Stimulated activated effector memory CD8-positive, alpha-beta T cell treated with anti-CD3 and anti-CD28 coated beads, Interleukin-12 subunit alpha, Interleukin-12 subunit beta, amount 100 ng/mL, for 72 hours (primary cell): ENCODE measurements around the gene AP3B1.
"Not testable (repeated sequence)": the region's sequence is repeated elsewhere in the genome, so short reads cannot be mapped to it uniquely, and the experiment has no call there.

ENCODE experiments used
- ATAC-seq: fragments of 150-1000 bp; cut with Tn5 transposase; 2 replicates; pipeline ENCODE4 v1.10.0; 2021
- DNase-seq, 2 donors: peaks; one replicate each; pipeline ENCODE4 v3.0.0; 2021 to 2022; ENCODE audit warnings: low spot score in 2 of 2
- H3K27ac Mint-ChIP-seq: one replicate; pipeline ENCODE4 v1.8.0; 2022; ENCODE audit warnings: mild to moderate bottlenecking, mixed read lengths
- H3K36me3 Mint-ChIP-seq: one replicate; pipeline ENCODE4 v1.8.0; 2022; ENCODE audit warnings: mild to moderate bottlenecking, mixed read lengths
- H3K4me1 Mint-ChIP-seq: one replicate; pipeline ENCODE4 v1.8.0; 2022; ENCODE audit warnings: mixed read lengths
- H3K4me3 Mint-ChIP-seq: one replicate; pipeline ENCODE4 v1.8.0; 2022; ENCODE audit warnings: mild to moderate bottlenecking, mixed read lengths
- H3K9me3 Mint-ChIP-seq: one replicate; pipeline ENCODE4 v1.8.0; 2022; ENCODE audit warnings: mixed read lengths

AP3B1 gene

DNA sequence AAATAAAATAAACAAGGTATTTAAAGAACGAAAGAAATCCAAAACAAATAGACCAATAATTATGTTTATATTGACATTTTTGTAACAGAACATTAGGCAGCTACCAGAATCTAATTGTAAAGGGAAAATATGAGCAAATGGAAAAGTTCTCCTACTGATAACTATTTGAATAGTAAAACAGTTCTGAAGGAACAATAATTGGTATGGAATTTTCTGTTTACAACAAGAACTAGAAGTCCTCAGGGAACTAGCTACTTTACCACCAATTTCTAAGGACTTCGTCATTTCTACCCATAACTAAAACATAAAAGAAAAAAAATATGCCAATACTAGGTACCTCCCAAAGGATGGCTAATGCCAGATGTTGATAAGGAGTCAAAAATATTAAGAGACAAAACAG is 58.5 kb downstream of the AP3B1 start:
- no peak for ATAC-seq
- no peak overlapping the region for H3K27ac Mint-ChIP-seq
- no peak overlapping the region for H3K4me3 Mint-ChIP-seq

DNA sequence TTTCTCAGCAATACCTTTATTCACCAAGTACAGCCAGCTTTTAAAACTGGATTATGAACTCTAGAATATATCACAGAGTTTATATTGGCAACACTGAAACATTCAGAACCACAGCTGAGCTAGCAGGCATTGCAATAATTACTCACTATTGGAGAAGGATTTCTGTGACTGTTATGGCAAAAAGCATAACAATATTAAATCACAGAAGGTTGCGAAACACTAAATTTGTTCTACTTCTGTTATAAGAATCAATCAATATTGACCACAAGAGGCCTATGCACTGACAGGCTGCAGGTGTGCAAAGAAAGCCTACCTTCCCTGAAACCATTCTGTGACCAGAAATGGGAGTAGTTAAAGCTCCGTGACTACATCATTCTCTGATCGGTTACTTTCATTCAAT is 59.2 kb downstream of the AP3B1 start:
- DNase-seq, result no peak

More for the DNA sequence above, 58.5 kb downstream of the AP3B1 start:
- no peak for DNase-seq
- H3K36me3 Mint-ChIP-seq, result peaks cover 17% of the 10 kb centered on the region
- H3K9me3 Mint-ChIP-seq, result no peaks in the 10 kb centered on the region
- H3K4me1 Mint-ChIP-seq, result no peaks in the 10 kb centered on the region

DNA sequence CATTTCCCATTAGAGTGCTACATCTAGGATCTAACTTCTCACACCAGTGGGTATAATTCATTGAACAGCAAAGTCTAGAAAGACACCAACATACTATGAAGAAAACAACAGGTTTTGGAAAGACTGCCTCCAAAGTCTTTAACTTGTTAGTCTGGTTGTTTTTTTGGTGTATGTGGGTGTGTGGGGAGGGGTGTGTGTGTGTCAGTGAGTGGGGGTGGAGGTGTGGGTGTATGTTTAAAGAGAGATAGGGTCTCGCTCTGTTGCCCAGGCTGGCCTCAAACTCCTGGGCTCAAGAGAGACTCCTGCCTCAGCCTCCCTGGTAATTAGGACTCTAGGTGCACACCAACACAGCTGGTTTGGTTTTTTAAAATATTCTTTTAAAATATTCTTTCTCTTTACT is 59.7 kb downstream of the AP3B1 start:
- H3K27ac Mint-ChIP-seq, result no peak overlapping the region
- no peaks in the 10 kb centered on the region for H3K9me3 Mint-ChIP-seq
- H3K4me3 Mint-ChIP-seq, result no peak overlapping the region
- H3K36me3 Mint-ChIP-seq, result peaks cover 12% of the 10 kb centered on the region
- no peaks in the 10 kb centered on the region for H3K4me1 Mint-ChIP-seq
- DNase-seq (no peak), ATAC-seq (no peak)

More for the DNA sequence above, 59.2 kb downstream of the AP3B1 start:
- no peaks in the 10 kb centered on the region for H3K4me1 Mint-ChIP-seq
- no peak for ATAC-seq
- no peak overlapping the region for H3K4me3 Mint-ChIP-seq
- H3K36me3 Mint-ChIP-seq, result peaks cover 17% of the 10 kb centered on the region
- no peaks in the 10 kb centered on the region for H3K9me3 Mint-ChIP-seq
- H3K27ac Mint-ChIP-seq, result no peak overlapping the region

GRCh38 chr5:78232163-78232562 is 62.3 kb downstream of the AP3B1 start:
- Mint-ChIP-seq H3K9me3 (no peaks in the 10 kb centered on the region), H3K27ac (no peak overlapping the region), H3K4me1 (no peaks in the 10 kb centered on the region), H3K36me3 (no peaks in the 10 kb centered on the region), H3K4me3 (no peak overlapping the region)
- ATAC-seq, result no peak
- no peak for DNase-seq

DNA sequence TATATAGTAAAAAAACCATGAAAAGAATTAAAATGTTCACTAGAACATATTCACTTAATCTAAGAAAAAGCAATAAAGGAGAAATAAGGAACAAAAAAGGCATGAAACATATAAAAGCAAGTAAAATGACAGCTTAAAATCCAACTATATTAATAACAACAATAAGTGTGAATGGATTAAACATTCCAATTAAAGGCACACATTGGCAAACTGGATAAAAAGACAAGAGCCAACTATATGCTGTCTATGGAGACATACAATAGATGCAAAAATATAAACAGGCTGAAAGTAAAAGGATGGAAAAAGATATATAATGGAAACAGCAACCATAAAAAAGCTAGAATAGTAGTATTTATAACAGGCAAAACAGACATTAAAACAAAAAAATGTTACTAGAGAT is 70.1 kb downstream of the AP3B1 start:
- H3K9me3 Mint-ChIP-seq, result no peaks in the 10 kb centered on the region
- ATAC-seq, result no peak
- no peak overlapping the region for H3K27ac Mint-ChIP-seq
- H3K36me3 Mint-ChIP-seq, result peaks cover 48% of the 10 kb centered on the region
- peaks cover 5% of the 10 kb centered on the region for H3K4me1 Mint-ChIP-seq
- no peak for DNase-seq
- no peak overlapping the region for H3K4me3 Mint-ChIP-seq

DNA sequence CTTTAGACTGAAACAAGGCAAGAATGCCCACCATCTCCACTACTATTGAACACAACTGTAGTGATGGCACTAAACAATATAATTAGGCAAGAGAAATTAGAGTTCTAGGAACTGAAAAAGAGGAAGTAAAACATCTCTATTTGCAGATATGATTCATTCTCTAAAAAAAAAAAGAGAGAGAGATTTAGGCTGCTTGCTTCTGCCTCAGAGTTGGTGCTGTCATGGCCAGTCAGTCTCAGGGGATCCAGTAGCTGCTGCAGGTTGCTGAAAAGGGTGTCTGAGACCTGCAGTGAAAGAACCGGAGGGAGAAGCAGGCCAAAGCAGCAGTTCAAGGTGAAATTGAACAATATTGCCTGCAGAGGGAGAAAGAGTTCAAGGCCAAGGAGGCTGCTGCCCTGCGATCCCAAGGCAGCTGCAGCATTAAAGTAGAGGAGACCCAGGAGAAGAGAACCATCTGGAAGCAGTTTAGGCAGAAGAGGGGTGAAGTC is 72.5 kb downstream of the AP3B1 start:
- no peak for DNase-seq
- ATAC-seq, result peak; percentile 36
- Mint-ChIP-seq H3K4me1 (peaks cover 5% of the 10 kb centered on the region), H3K27ac (peak overlapping the region; percentile 60), H3K36me3 (peaks cover 55% of the 10 kb centered on the region), H3K4me3 (no peak overlapping the region), H3K9me3 (no peaks in the 10 kb centered on the region)

DNA sequence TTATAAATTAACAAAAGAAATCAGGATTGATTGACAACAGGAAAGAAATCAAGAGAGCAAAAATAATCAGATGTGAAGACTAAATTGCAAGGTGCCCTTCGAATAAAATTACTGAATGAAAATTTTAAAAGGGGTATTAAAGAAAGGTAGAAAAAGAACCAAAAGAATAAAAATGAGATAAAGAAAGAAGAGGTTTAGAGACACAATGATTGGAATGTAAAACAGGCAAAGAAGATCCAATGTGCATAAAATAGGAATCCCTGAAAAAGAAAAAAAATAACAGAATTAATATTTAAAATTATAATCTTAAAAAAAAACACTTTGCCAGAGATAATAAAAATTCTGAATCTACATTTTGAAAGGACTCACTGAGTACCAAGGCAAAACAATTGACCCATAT is 73.0 kb downstream of the AP3B1 start:
- ATAC-seq (no peak), DNase-seq (no peak)
- Mint-ChIP-seq H3K4me1 (peaks cover 5% of the 10 kb centered on the region), H3K36me3 (peaks cover 52% of the 10 kb centered on the region), H3K9me3 (no peaks in the 10 kb centered on the region), H3K27ac (peak overlapping the region; percentile 60), H3K4me3 (no peak overlapping the region)

DNA sequence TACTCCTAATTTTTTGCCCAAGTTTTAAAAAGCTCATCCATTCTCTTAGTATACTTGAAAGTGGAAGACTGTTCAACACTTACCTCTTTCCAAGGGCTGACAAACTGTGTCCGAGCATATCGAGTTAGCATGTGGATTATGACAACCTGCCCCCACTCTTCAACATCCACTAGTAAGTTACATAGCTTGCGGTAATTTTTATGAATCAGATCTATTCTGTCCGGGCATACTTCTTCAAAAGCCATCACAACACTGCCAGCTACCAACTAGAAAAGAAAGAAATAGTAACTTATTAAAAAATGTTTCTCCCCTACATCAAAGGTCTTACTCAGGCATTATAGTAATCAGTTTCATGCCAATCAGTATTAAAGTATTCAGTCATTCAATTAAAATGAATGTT is 78.5 kb downstream of the AP3B1 start:
- no peak overlapping the region for H3K27ac Mint-ChIP-seq
- peaks cover 51% of the 10 kb centered on the region for H3K36me3 Mint-ChIP-seq
- no peaks in the 10 kb centered on the region for H3K9me3 Mint-ChIP-seq
- no peak overlapping the region for H3K4me3 Mint-ChIP-seq
- DNase-seq (no peak), ATAC-seq (no peak)
- no peaks in the 10 kb centered on the region for H3K4me1 Mint-ChIP-seq

DNA sequence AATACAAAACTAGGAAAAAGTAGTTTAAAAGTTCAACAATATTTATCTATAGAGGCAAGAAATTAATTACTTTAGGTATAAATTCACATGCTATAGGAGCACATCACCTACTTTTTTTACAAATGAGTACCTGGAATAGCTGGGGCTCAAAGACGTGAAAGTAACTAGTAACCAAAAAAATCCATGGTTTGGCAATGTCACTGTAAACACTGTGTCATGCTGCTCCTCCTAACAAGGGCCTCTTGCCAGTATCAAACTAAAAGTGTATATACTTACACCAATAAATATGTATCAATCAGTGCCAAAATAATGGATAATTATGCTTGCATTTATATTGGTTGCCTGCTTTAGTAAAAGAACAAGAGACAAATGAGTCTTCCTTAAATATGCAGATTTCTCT is 78.9 kb downstream of the AP3B1 start:
- Mint-ChIP-seq H3K9me3 (no peaks in the 10 kb centered on the region), H3K4me1 (no peaks in the 10 kb centered on the region), H3K36me3 (peaks cover 47% of the 10 kb centered on the region), H3K27ac (no peak overlapping the region), H3K4me3 (no peak overlapping the region)
- DNase-seq, result no peak
- no peak for ATAC-seq

GRCh38 chr5:78213799-78214198 is 80.7 kb downstream of the AP3B1 start:
- Mint-ChIP-seq H3K4me3 (no peak overlapping the region), H3K9me3 (no peaks in the 10 kb centered on the region)

DNA sequence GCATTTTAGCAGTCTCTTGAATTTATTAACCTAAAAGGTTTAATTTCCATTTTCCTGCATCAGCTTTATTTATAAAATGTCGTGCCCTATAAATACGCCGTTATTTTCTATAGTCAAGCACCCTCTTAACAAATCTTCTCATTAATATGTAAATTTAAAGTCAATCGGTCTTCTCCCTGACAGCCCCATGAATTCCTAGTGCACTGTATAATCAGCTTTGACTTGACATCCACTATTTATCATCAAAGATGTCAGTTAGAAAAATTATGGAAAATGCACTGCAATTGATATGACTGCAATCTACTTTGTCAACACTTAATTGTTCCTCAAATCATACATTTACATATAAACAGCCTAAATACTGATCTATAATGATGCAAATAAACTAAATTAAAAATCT is 83.4 kb downstream of the AP3B1 start:
- H3K4me3 Mint-ChIP-seq, result no peak overlapping the region
- DNase-seq (no peak), ATAC-seq (no peak)
- H3K9me3 Mint-ChIP-seq, result no peaks in the 10 kb centered on the region
- H3K36me3 Mint-ChIP-seq, result peaks cover 43% of the 10 kb centered on the region
- no peak overlapping the region for H3K27ac Mint-ChIP-seq
- H3K4me1 Mint-ChIP-seq, result no peaks in the 10 kb centered on the region

More at GRCh38 chr5:78213799-78214198, 80.7 kb downstream of the AP3B1 start:
- Mint-ChIP-seq H3K4me1 (no peaks in the 10 kb centered on the region), H3K27ac (no peak overlapping the region), H3K36me3 (peaks cover 34% of the 10 kb centered on the region)
- ATAC-seq (no peak), DNase-seq (no peak)

DNA sequence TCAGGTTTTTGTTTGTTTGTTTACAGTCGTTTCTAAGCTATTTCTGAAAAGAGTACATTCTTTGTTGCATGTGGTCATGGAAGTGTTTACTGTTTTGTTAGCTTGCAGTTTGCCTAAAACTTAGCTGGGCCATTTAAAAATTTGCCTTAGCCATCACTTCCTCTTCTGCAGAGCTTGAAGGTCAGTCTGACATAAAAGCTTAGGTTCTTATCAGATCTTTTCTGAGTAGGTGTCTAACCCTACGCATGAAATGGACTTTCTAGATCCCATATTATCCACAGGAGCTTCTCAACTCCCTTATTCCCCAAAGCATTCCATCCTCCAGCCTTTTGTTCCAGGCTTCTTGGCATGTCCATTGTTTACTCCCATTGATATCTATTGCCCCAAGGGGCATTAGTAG is 90.3 kb downstream of the AP3B1 start:
- Mint-ChIP-seq H3K4me1 (no peaks in the 10 kb centered on the region), H3K27ac (no peak overlapping the region), H3K36me3 (peaks cover 33% of the 10 kb centered on the region), H3K4me3 (no peak overlapping the region), H3K9me3 (no peaks in the 10 kb centered on the region)
- DNase-seq, result no peak
- ATAC-seq, result no peak

DNA sequence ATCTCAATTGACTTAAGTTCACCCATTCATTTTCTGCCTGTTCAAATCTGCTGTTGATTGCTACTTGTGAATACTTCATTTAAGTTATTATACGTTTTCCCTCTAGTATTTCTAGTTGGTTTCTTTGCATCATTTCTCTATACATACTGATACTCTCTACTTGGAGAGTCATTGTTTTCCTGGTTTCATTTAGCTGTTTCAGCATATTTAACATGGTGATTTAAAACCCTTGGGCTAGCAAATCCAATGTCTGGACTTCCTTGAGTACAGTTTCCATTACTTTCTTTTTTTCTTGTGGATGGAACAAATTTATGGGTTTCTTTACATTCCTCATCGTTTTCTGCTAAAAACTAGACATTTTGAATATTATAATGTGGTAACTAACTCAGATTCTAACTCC is 90.7 kb downstream of the AP3B1 start:
- no peak for DNase-seq
- Mint-ChIP-seq H3K4me3 (no peak overlapping the region), H3K4me1 (no peaks in the 10 kb centered on the region), H3K36me3 (peaks cover 33% of the 10 kb centered on the region), H3K9me3 (no peaks in the 10 kb centered on the region), H3K27ac (no peak overlapping the region)
- no peak for ATAC-seq

DNA sequence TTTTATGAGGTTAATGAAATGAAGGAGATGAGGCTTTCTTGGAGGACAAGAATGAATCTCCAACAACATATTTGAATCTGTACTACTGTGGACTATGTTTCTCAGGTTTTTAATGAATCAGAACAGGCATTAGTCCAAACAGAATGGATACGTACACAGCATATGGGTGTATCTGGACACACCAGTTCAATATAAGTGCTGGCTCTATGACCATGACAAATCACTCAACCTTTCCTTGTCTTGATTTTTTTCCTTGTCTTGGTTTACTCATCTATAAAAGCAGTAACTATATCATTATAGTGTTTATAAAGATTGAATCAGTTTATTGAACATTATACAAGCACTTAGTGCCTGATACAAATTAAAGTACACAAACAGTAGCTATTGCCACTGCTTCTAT is 104.1 kb downstream of the AP3B1 start:
- no peak overlapping the region for H3K27ac Mint-ChIP-seq

DNA sequence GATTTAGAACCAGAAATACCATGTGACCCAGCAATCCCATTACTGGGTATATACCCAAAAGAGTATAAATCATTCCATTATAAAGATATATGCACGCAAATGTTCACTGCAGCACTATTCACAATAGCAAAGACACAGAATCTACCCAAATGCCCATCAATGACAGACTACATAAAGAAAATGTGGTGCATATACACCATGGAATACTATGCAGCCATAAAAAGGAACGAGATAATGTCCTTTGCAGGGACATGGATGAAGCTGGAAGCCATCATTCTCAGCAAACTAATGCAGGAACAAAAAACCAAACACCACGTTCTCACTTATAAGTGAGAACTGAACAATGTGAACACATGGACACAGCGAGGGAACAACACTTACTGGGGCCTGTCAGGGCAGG is 105.8 kb downstream of the AP3B1 start:
- not testable (repeated sequence) for H3K36me3 Mint-ChIP-seq, H3K27ac Mint-ChIP-seq, H3K4me3 Mint-ChIP-seq, ATAC-seq, DNase-seq, H3K4me1 Mint-ChIP-seq, H3K9me3 Mint-ChIP-seq

More for the DNA sequence above, 104.1 kb downstream of the AP3B1 start:
- Mint-ChIP-seq H3K9me3 (no peaks in the 10 kb centered on the region), H3K4me3 (no peak overlapping the region), H3K4me1 (no peaks in the 10 kb centered on the region), H3K36me3 (peaks cover 6% of the 10 kb centered on the region)
- DNase-seq, result no peak
- ATAC-seq, result no peak

GRCh38 chr5:78187172-78187571 is 107.3 kb downstream of the AP3B1 start:
- H3K9me3 Mint-ChIP-seq, result no peaks in the 10 kb centered on the region
- no peaks in the 10 kb centered on the region for H3K36me3 Mint-ChIP-seq
- H3K27ac Mint-ChIP-seq, result no peak overlapping the region
- DNase-seq (no peak), ATAC-seq (no peak)
- peaks cover 6% of the 10 kb centered on the region for H3K4me1 Mint-ChIP-seq
- no peak overlapping the region for H3K4me3 Mint-ChIP-seq

DNA sequence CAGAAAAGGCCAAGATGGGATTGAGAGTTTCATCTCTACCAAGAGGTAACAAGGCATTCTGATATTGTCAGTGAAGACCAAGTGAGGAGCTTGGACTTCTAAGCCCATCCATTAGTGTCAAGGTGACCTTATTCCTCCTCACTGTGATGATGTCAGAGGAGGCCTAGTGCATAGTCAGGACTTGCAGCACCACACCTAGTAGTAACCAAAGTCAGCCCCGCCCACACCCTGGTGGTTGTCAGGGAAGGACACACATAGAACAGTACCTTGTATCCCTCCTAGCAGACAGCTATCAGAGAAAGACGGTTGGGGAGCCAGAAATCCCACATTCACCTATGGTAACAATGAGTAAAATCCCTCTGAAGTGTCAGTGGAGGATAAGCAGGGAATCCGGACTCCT is 111.7 kb downstream of the AP3B1 start:
- Mint-ChIP-seq H3K9me3 (no peaks in the 10 kb centered on the region), H3K27ac (no peak overlapping the region)
- ATAC-seq, result no peak

More for the DNA sequence above, 111.7 kb downstream of the AP3B1 start:
- no peak for DNase-seq
- H3K36me3 Mint-ChIP-seq, result peaks cover 19% of the 10 kb centered on the region
- H3K4me3 Mint-ChIP-seq, result no peak overlapping the region
- peaks cover 6% of the 10 kb centered on the region for H3K4me1 Mint-ChIP-seq
